HG02840 (cell line): ENCODE results near the gene AADAT.
"Not testable (repeated sequence)": the region's sequence is repeated elsewhere in the genome, so short reads cannot be mapped to it uniquely, and the experiment has no call there.

Experiments used
- ATAC-seq: cut with Tn5 transposase; IDR thresholded peaks from one replicate; pipeline ENCODE4 v1.9.1; 2021; ENCODE audit warnings: mild to moderate bottlenecking, moderate library complexity, moderate number of reproducible peaks; ENCODE audit not compliant: unreplicated experiment, low FRiP score

The AADAT gene

GRCh38 chr4:170089668-170090351 is at the start of gene AADAT:
Gene AADAT, minus strand, starts transcription at chr4:170089956. Its CDS starts 266 bp downstream, at chr4:170089690.
- ATAC-seq, result no peak

- ATAC-seq, result peak; percentile 80
Measured at GRCh38 chr4:170138580-170139194, 48.9 kb upstream of the AADAT start.

GRCh38 chr4:170137927-170138326 is 48.2 kb upstream of the AADAT start:
- no peak for ATAC-seq

- no peak for ATAC-seq
Measured at GRCh38 chr4:170137466-170137865, 47.7 kb upstream of the AADAT start.

GRCh38 chr4:170134821-170135220 is 45.1 kb upstream of the AADAT start:
- no peak for ATAC-seq

- no peak for ATAC-seq
Measured at GRCh38 chr4:170128219-170128804, 38.6 kb upstream of the AADAT start.

- ATAC-seq, result no peak
Measured at GRCh38 chr4:170127758-170128157, 38.0 kb upstream of the AADAT start.

GRCh38 chr4:170124406-170124805 is 34.6 kb upstream of the AADAT start:
- ATAC-seq, result no peak

- no peak for ATAC-seq
Measured at GRCh38 chr4:170122252-170122651, 32.5 kb upstream of the AADAT start.

- ATAC-seq, result no peak
Measured at GRCh38 chr4:170114636-170115035, 24.9 kb upstream of the AADAT start.

GRCh38 chr4:170114183-170114582 is 24.4 kb upstream of the AADAT start:
- ATAC-seq, result not testable (repeated sequence)

- ATAC-seq, result no peak
Measured at GRCh38 chr4:170111546-170111945, 21.8 kb upstream of the AADAT start.

- ATAC-seq, result no peak
Measured at GRCh38 chr4:170111085-170111484, 21.3 kb upstream of the AADAT start.

- ATAC-seq, result no peak
Measured at GRCh38 chr4:170110285-170110672, 20.5 kb upstream of the AADAT start.

GRCh38 chr4:170109586-170110284 is 20.0 kb upstream of the AADAT start:
- no peak for ATAC-seq

- no peak for ATAC-seq
Measured at GRCh38 chr4:170106900-170107299, 17.1 kb upstream of the AADAT start.

- ATAC-seq, result no peak
Measured at GRCh38 chr4:170102426-170102825, 12.7 kb upstream of the AADAT start.

GRCh38 chr4:170098171-170098570 is 8.4 kb upstream of the AADAT start:
- not testable (repeated sequence) for ATAC-seq

- no peak for ATAC-seq
Measured at GRCh38 chr4:170097681-170098080, 7.9 kb upstream of the AADAT start.

GRCh38 chr4:170093973-170094535 is 4.3 kb upstream of the AADAT start:
- ATAC-seq, result no peak
